ENCODE data around the gene TACR3.

GRCh38 chr4:103721251-103721650 is 1.5 kb upstream of the TACR3 start:
- no peak for TF ChIP-seq CTCF (IDR thresholded peaks at IDR 0.05)
- no peak for TF ChIP-seq POLR2A (IDR thresholded peaks at IDR 0.05)
